ENCODE data around the gene PDS5A. TPM values are rescaled to one million over a fixed set of nuclear protein-coding genes. Genes with fewer than 3 reads are reported as not detected.

The PDS5A gene
- total RNA-seq, 1 experiment from 2014 or later = 98.3 TPM

DNA sequence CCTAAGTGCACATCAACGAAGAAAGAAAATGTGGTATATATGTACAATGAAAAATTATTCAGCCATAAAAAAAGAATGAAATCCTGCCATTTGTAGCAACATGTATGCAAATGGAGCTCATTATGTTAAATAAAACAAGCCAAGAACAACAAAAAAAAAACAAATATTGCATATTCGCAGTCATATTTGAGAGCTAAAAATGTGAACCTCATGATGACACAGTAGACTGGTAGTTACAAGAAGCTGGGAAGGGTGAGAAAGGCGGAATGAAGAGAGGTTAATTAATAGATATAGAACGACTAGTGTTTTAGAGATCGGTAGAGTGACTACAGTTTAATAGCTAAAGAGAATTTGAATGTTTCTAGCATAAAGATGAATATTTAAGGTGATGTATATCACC is 89.2 kb downstream of the PDS5A start (continued):
- TF ChIP-seq, protein P1, sequence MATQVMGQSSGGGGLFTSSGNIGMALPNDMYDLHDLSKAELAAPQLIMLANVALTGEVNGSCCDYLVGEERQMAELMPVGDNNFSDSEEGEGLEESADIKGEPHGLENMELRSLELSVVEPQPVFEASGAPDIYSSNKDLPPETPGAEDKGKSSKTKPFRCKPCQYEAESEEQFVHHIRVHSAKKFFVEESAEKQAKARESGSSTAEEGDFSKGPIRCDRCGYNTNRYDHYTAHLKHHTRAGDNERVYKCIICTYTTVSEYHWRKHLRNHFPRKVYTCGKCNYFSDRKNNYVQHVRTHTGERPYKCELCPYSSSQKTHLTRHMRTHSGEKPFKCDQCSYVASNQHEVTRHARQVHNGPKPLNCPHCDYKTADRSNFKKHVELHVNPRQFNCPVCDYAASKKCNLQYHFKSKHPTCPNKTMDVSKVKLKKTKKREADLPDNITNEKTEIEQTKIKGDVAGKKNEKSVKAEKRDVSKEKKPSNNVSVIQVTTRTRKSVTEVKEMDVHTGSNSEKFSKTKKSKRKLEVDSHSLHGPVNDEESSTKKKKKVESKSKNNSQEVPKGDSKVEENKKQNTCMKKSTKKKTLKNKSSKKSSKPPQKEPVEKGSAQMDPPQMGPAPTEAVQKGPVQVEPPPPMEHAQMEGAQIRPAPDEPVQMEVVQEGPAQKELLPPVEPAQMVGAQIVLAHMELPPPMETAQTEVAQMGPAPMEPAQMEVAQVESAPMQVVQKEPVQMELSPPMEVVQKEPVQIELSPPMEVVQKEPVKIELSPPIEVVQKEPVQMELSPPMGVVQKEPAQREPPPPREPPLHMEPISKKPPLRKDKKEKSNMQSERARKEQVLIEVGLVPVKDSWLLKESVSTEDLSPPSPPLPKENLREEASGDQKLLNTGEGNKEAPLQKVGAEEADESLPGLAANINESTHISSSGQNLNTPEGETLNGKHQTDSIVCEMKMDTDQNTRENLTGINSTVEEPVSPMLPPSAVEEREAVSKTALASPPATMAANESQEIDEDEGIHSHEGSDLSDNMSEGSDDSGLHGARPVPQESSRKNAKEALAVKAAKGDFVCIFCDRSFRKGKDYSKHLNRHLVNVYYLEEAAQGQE (IDR thresholded peaks at IDR 0.05; ENCODE audit: low read depth) = no peak
- TF ChIP-seq CEBPB (IDR thresholded peaks at IDR 0.05; ENCODE audit: low read depth) = no peak
- no peak for TF ChIP-seq SIN3A (IDR thresholded peaks at IDR 0.05; ENCODE audit: low read depth)
- TF ChIP-seq ZNF274 (IDR thresholded peaks at IDR 0.05; ENCODE audit: low read depth, low read length) = no peak

DNA sequence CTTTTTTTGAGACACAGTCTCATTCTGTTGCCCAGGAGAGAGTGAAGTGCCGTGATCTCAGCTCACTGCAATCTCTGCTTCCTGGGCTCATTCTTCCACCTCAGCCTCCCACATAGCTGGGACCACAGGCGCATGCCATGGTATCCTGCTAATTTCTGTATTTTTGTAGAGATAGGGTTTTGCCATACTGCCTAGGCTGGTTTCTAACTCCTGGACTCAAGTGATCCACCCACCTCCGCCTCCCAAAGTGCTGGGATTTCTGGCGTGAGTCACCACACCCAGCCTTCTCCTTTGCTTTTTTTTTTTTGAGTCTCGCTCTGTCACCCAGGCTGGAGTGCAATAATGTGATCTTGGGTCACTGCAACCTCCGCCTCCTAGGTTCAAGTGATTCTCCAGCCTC is 94.1 kb downstream of the PDS5A start:
- Histone ChIP-seq H3K36me3 (ENCODE audit: control insufficient read depth in 1 of 2, insufficient read depth in 2 of 2, low read length in 2 of 2) (peaks cover 21 to 42% of the 10 kb centered on the region in 2 experiments; a peak in 3 of 4 replicates), H3K4me3 (replicated peaks in 1 of 2; ENCODE audit: low read depth in 1 of 2, low read length in 2 of 2) (no peak overlapping the region), H3K9me3 (ENCODE audit: control insufficient read depth in 1 of 2, insufficient read depth in 1 of 2, low read depth in 1 of 2, low read length in 2 of 2) (no peaks in the 10 kb centered on the region), H4K20me1 (ENCODE audit: insufficient read depth) (peaks cover 7% of the 10 kb centered on the region; the same call in 1 of the 2 replicates), H3K9ac (ENCODE audit: low read length) (no peak overlapping the region), H3K27me3 (ENCODE audit: insufficient read depth, low read length) (no peaks in the 10 kb centered on the region), H3K27ac (ENCODE audit: low read depth, low read length) (no peak overlapping the region), H3K4me1 (ENCODE audit: control insufficient read depth in 1 of 2, insufficient read depth in 2 of 2, low read length in 2 of 2) (no peaks in the 10 kb centered on the region), H3K79me2 (ENCODE audit: insufficient read depth, low read length) (peaks cover 7% of the 10 kb centered on the region; the same call in 1 of the 2 replicates), H3K4me2 (ENCODE audit: low read length) (no peak overlapping the region), H2AFZ (ENCODE audit: low read depth, low read length, poor library complexity, severe bottlenecking) (no peak overlapping the region), H3K9me2 (ENCODE audit: insufficient read depth) (no peaks in the 10 kb centered on the region)
- DNase-seq (ENCODE audit: low read depth, low spot score) (no peak), ATAC-seq (no peak)
- ChIA-PET POLR2A (no interaction called here), RAD21 (ENCODE audit: low non-redundant PET in 1 of 2, low total read pairs in 2 of 2, uncharacterized antibody in 2 of 2, unreplicated experiment in 2 of 2) (no interaction called here), CTCF (no interaction called here)
- intact Hi-C loops (cut with micrococcal nuclease) = no loop called here
- BruUV-seq (replicated peaks) = no TSS peak
- no peak for TF ChIP-seq EGR1 (IDR thresholded peaks at IDR 0.05; ENCODE audit: low read depth)
- TF ChIP-seq SRF (IDR thresholded peaks at IDR 0.05; ENCODE audit: low read depth) = no peak
- no peak for TF ChIP-seq FOSL1 (IDR thresholded peaks at IDR 0.05; ENCODE audit: low read depth)
- TF ChIP-seq JUND (IDR thresholded peaks at IDR 0.05) = no peak
- TF ChIP-seq CEBPB (IDR thresholded peaks at IDR 0.05; ENCODE audit: low read depth) = no peak
- TF ChIP-seq, protein P1 (IDR thresholded peaks at IDR 0.05; ENCODE audit: low read depth) = no peak
- TF ChIP-seq TCF7L2 (IDR thresholded peaks at IDR 0.05; ENCODE audit: borderline replicate concordance, extremely low read depth, insufficient read depth, insufficient read length) = no peak
- TF ChIP-seq, protein P2, sequence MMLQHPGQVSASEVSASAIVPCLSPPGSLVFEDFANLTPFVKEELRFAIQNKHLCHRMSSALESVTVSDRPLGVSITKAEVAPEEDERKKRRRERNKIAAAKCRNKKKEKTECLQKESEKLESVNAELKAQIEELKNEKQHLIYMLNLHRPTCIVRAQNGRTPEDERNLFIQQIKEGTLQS (IDR thresholded peaks at IDR 0.05) = no peak
- TF ChIP-seq CBX3 (IDR thresholded peaks at IDR 0.05; ENCODE audit: low read depth) = no peak
- TF ChIP-seq, protein P3, sequence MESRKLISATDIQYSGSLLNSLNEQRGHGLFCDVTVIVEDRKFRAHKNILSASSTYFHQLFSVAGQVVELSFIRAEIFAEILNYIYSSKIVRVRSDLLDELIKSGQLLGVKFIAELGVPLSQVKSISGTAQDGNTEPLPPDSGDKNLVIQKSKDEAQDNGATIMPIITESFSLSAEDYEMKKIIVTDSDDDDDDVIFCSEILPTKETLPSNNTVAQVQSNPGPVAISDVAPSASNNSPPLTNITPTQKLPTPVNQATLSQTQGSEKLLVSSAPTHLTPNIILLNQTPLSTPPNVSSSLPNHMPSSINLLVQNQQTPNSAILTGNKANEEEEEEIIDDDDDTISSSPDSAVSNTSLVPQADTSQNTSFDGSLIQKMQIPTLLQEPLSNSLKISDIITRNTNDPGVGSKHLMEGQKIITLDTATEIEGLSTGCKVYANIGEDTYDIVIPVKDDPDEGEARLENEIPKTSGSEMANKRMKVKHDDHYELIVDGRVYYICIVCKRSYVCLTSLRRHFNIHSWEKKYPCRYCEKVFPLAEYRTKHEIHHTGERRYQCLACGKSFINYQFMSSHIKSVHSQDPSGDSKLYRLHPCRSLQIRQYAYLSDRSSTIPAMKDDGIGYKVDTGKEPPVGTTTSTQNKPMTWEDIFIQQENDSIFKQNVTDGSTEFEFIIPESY (IDR thresholded peaks at IDR 0.05; ENCODE audit: extremely low read depth, insufficient replicate concordance, low read length) = no peak
- TF ChIP-seq, protein P4, sequence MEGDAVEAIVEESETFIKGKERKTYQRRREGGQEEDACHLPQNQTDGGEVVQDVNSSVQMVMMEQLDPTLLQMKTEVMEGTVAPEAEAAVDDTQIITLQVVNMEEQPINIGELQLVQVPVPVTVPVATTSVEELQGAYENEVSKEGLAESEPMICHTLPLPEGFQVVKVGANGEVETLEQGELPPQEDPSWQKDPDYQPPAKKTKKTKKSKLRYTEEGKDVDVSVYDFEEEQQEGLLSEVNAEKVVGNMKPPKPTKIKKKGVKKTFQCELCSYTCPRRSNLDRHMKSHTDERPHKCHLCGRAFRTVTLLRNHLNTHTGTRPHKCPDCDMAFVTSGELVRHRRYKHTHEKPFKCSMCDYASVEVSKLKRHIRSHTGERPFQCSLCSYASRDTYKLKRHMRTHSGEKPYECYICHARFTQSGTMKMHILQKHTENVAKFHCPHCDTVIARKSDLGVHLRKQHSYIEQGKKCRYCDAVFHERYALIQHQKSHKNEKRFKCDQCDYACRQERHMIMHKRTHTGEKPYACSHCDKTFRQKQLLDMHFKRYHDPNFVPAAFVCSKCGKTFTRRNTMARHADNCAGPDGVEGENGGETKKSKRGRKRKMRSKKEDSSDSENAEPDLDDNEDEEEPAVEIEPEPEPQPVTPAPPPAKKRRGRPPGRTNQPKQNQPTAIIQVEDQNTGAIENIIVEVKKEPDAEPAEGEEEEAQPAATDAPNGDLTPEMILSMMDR (IDR thresholded peaks at IDR 0.05 in 2 of 3, conservative IDR thresholded peaks at IDR 0.05 in 1 of 3; ENCODE audit: borderline replicate concordance in 1 of 3, insufficient read depth in 1 of 3, low read depth in 2 of 3, low read length in 2 of 3) = no peak

Data from HCT116 (cell line).